Measurements from ENCODE around the gene C3orf33.
"Not testable (repeated sequence)": the region's sequence is repeated elsewhere in the genome, so short reads cannot be mapped to it uniquely, and the experiment has no call there.

Gene C3orf33

GRCh38 chr3:155805802-155806618, at the start of gene C3orf33:
Gene C3orf33, minus strand, starts transcription at chr3:155806278. Its CDS starts 26 bp downstream, at chr3:155806252.
- DNase-seq, result peak in 1 of 2 experiments; percentile 5

- DNase-seq, result peak; percentile 88 to 97
These were observed 48.3 kb upstream of the C3orf33 start, which contains the start of gene SLC33A1 for GRCh38 chr3:155854141-155854940. Gene SLC33A1, minus strand, starts transcription at chr3:155854427. Its CDS starts 430 bp downstream, at chr3:155853997.

GRCh38 chr3:155853214-155854140, 47.4 kb upstream of the C3orf33 start:
- no peak for DNase-seq

GRCh38 chr3:155852341-155852740, 46.3 kb upstream of the C3orf33 start:
- DNase-seq, result no peak

- DNase-seq, result not testable (repeated sequence)
These were observed 43.3 kb upstream of the C3orf33 start for GRCh38 chr3:155849404-155849803.

GRCh38 chr3:155847993-155848392, 41.9 kb upstream of the C3orf33 start:
- DNase-seq, result no peak

GRCh38 chr3:155846119-155846518, 40.0 kb upstream of the C3orf33 start:
- no peak for DNase-seq

- DNase-seq, result no peak
These were observed 37.5 kb upstream of the C3orf33 start for GRCh38 chr3:155843569-155843968.

GRCh38 chr3:155835341-155836071, 29.4 kb upstream of the C3orf33 start:
- DNase-seq, result no peak

GRCh38 chr3:155828490-155829098, 22.5 kb upstream of the C3orf33 start:
- not testable (repeated sequence) for DNase-seq

GRCh38 chr3:155815030-155815545, 9.0 kb upstream of the C3orf33 start:
- DNase-seq, result no peak

- DNase-seq, result not testable (repeated sequence)
These were observed 7.1 kb upstream of the C3orf33 start for GRCh38 chr3:155813224-155813623.

- no peak for DNase-seq
These were observed 3.1 kb upstream of the C3orf33 start for GRCh38 chr3:155809181-155809580.

GRCh38 chr3:155807823-155808222, 1.7 kb upstream of the C3orf33 start:
- no peak for DNase-seq

- DNase-seq, result no peak
These were observed 775 bp downstream of the C3orf33 start for GRCh38 chr3:155805204-155805801.

- no peak for DNase-seq
These were observed 1.8 kb downstream of the C3orf33 start for GRCh38 chr3:155804323-155804722.

GRCh38 chr3:155792532-155792931, 13.5 kb downstream of the C3orf33 start:
- no peak for DNase-seq

- no peak for DNase-seq
These were observed 14.9 kb downstream of the C3orf33 start for GRCh38 chr3:155791190-155791589.

GRCh38 chr3:155790272-155790925, 15.7 kb downstream of the C3orf33 start:
- no peak for DNase-seq

GRCh38 chr3:155785662-155786295, 20.3 kb downstream of the C3orf33 start:
- DNase-seq, result no peak

Data from cerebellar nuclear complex (tissue), 1 donor.